ENCODE results near the gene SYPL1.

SYPL1 gene

DNA sequence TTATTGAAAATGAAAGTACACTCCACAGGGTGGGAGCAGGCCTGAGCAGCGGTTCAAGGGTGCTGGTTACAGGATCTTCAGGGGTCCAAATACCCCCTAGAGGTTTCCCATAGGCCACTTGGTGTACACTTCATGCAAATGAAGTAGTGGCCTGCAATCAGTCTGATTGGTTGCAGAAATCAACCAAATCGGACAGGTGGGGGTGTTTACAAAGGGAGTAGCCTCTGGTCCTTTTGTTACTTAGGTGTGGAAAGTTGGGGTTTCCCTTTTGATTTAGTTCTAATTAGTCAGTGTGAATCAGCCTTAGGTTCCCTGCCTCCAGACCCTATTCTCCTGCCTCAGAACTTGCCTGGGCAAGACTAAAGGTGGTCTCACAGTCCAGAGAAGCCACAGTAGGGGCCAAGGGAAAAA is 49.6 kb downstream of the SYPL1 start:
- POLR2A ChIA-PET (ENCODE audit: low non-redundant PET): no interaction called here
- TF ChIP-seq, protein P1, sequence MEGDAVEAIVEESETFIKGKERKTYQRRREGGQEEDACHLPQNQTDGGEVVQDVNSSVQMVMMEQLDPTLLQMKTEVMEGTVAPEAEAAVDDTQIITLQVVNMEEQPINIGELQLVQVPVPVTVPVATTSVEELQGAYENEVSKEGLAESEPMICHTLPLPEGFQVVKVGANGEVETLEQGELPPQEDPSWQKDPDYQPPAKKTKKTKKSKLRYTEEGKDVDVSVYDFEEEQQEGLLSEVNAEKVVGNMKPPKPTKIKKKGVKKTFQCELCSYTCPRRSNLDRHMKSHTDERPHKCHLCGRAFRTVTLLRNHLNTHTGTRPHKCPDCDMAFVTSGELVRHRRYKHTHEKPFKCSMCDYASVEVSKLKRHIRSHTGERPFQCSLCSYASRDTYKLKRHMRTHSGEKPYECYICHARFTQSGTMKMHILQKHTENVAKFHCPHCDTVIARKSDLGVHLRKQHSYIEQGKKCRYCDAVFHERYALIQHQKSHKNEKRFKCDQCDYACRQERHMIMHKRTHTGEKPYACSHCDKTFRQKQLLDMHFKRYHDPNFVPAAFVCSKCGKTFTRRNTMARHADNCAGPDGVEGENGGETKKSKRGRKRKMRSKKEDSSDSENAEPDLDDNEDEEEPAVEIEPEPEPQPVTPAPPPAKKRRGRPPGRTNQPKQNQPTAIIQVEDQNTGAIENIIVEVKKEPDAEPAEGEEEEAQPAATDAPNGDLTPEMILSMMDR (conservative IDR thresholded peaks at IDR 0.05; ENCODE audit: low read depth): no peak
- no peak for DNase-seq (ENCODE audit: low spot score)
- H3K27ac ChIP-seq: peak overlapping the region; percentile 95
- CTCF ChIA-PET: interaction anchor here (1.2 kb wide), 1 partner anchor 9 kb away, joined by 3 read pairs; no protein-coding TSS in a partner anchor

DNA sequence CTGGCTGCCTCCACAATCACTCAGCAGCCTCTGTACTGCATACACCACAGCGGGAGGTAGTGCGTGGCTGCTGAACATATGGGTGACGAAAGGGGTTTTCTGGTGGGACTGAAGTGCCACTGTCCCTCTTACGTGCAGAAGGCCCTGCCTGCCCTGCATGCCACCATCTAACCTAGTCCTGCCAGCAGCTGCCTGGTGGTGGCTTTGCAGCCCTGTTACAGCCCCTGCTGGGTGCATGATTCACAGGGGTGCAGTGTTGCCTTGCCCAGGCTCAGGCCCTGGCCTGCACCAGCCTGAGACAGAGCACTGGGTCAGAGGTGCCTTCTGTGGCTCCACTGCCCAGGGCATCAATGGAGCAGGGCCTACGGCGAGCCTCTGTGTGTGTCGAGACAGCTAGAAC is 50.1 kb downstream of the SYPL1 start:
- DNase-seq (ENCODE audit: low spot score): no peak
- TF ChIP-seq, protein P1 (conservative IDR thresholded peaks at IDR 0.05; ENCODE audit: low read depth): no peak
- H3K27ac ChIP-seq: peak overlapping the region; percentile 95
- POLR2A ChIA-PET (ENCODE audit: low non-redundant PET): no interaction called here
- CTCF ChIA-PET: interaction anchor here (1.2 kb wide), 1 partner anchor 9 kb away, joined by 3 read pairs; no protein-coding TSS in a partner anchor

DNA sequence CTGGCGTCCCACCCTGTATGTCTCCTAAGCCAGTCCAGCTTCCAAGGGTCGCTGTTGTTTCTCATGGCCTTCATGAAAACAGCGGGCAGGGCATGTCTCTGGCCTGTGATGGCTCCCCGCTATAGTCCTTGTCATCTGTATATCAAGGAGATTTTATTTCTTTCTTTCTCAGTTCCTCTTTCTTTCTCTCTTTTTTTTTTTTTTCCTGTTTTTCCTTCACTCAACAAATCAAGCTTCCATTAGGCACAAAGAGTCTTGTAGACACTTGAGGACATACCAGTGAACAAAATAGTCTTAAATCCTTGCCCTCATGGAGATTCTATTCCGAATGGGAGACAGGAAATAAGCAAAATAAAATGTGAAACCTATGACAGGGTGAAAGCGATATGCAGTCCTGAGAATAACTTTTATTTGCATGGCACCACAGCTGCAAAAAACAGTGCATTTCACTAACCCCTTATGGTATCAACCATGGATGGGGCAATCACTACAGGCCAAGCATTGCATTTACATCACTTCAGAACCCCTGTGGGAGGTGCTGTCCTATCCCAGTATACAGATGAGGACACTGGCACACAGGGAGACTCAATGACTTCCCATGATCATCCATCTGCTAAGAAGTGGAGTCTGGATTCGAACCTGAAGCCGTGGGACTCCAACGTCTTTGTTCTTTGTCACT is 50.7 kb downstream of the SYPL1 start:
- CTCF ChIA-PET: interaction anchor here (1.2 kb wide), 1 partner anchor 10 kb away, joined by 3 read pairs; no protein-coding TSS in a partner anchor
- H3K27ac ChIP-seq: peak overlapping the region; percentile 95
- POLR2A ChIA-PET (ENCODE audit: low non-redundant PET): no interaction called here
- TF ChIP-seq, protein P1 (conservative IDR thresholded peaks at IDR 0.05; ENCODE audit: low read depth): no peak
- no peak for DNase-seq (ENCODE audit: low spot score)

DNA sequence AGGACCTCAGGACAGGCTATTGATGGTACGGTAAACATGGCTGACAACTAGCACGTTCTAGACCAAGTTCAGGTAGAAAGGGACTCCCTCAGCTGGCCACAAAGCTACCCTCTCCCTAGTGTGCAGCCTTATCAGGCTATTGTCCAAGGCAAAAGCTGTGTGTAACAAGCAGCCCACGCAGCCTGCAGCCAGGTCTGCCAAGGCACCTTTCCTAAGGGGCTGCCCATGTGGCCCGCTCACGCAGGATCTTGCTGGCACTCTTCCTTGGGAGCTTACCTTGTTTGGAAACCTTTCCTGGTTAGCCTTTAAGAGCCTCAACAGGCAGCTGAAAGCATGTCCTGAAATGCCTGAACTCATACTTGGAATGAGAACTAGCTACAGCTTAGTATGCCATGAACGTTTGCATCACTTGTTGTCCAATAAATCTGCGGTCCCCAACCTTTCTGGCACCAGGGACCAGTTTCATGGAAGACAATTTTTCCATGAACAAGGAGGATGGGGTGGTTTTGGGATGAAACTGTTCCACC is 51.7 kb downstream of the SYPL1 start:
- no peak for DNase-seq (ENCODE audit: low spot score)
- H3K27ac ChIP-seq: peak overlapping the region; percentile 95
- ChIA-PET CTCF (interaction anchor here (1.1 kb wide), 1 partner anchor 11 kb away, joined by 3 read pairs; no protein-coding TSS in a partner anchor), POLR2A (ENCODE audit: low non-redundant PET) (no interaction called here)
- TF ChIP-seq, protein P1 (conservative IDR thresholded peaks at IDR 0.05; ENCODE audit: low read depth): no peak

DNA sequence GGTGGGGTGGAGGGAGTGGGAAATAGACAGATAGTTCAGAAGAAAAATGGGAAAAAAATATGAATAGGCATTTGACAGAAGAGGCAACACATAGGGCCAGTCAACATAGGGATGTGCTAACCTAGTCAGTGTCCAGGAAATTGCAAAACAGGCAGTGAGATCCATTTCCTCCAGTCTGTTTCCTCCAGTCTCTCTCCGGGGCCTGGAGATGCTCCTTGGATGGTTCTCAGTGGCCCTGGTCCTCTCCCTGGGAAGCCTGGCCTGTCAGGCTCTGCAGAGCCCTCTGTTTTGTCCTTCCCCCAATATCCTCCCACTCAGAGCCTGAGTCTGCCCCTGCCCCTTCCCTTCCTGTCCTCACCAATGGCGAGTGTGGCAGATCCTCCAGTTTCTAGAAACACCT is 52.6 kb downstream of the SYPL1 start:
- peak overlapping the region; percentile 95 for H3K27ac ChIP-seq
- TF ChIP-seq, protein P1 (conservative IDR thresholded peaks at IDR 0.05; ENCODE audit: low read depth): no peak
- POLR2A ChIA-PET (ENCODE audit: low non-redundant PET): no interaction called here
- CTCF ChIA-PET: interaction anchor here (0.6 to 0.7 kb wide), 2 partner anchors 306 to 621 kb away, joined by 3 read pairs; no protein-coding TSS in a partner anchor
- DNase-seq (ENCODE audit: low spot score): no peak

DNA sequence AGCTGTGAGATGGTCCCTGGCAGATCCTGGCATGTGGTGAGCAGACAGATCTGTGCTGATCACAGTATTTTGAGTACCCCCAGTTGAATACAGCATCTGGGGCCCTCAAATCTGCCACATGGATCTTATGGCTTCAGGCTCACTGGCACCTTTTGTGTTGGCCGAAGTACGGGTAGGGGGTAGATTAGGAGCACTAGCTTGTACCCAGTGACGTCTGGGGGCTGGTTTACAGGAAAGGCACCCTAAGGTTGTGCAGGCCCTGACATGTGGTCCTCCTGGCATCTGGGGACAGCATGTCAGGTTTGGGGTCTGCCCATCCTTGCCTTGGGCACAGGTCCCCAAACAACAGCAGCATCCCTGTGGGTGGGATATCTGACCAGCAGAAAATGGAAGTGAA is 53.2 kb downstream of the SYPL1 start:
- no peak for DNase-seq (ENCODE audit: low spot score)
- ChIA-PET POLR2A (ENCODE audit: low non-redundant PET) (interaction anchor here (1.4 kb wide), 1 partner anchor 13 kb away, joined by 4 read pairs; no protein-coding TSS in a partner anchor), CTCF (interaction anchor here (0.5 to 3.4 kb wide), 7 partner anchors 11 to 620 kb away, joined by 3 to 37 read pairs (median 3); no protein-coding TSS in a partner anchor)
- TF ChIP-seq, protein P1 (conservative IDR thresholded peaks at IDR 0.05; ENCODE audit: low read depth): no peak
- H3K27ac ChIP-seq: peak overlapping the region; percentile 95

Measured in RWPE1 (cell line).